Fibroblast of villous mesenchyme (primary cell): ENCODE results near the gene HDAC11. TPM values are rescaled to one million over a fixed set of nuclear protein-coding genes. Genes with fewer than 3 reads are reported as not detected.
"Not testable (repeated sequence)": the region's sequence is repeated elsewhere in the genome, so short reads cannot be mapped to it uniquely, and the experiment has no call there.

Experiments
- DNase-seq: peaks from one replicate; pipeline ENCODE4 v3.0.0-alpha.2; 2010; ENCODE audit warnings: low read depth
- H3K4me3 ChIP-seq: 2 replicates; pipeline ENCODE4 v1.5.1; 2011; ENCODE audit warnings: low read depth, mild to moderate bottlenecking, low read length
- CTCF ChIP-seq: IDR thresholded peaks from 2 replicates; pipeline ENCODE4 v1.5.1; 2012; ENCODE audit warnings: low read depth, mild to moderate bottlenecking, low read length; ENCODE audit not compliant: insufficient read depth
- total RNA-seq: library from RNA; depleted of rRNA; stranded (reverse); fragments of >200 nt; gene quantifications from 2 replicates; pipeline ENCODE4 v1.2.3, GENCODE V29; 2012

HDAC11 gene
- total RNA-seq, 1 donor = 9.5 TPM

- H3K4me3 ChIP-seq = peak overlapping the region; percentile 67
- TF ChIP-seq CTCF = no peak
- peak; percentile 14 for DNase-seq
These were observed 523 bp downstream of the HDAC11 start for GRCh38 chr3:13480340-13481318.

GRCh38 chr3:13482106-13482690 is 2.1 kb downstream of the HDAC11 start:
- no peak for DNase-seq
- TF ChIP-seq CTCF = no peak
- no peak overlapping the region for H3K4me3 ChIP-seq

DNA sequence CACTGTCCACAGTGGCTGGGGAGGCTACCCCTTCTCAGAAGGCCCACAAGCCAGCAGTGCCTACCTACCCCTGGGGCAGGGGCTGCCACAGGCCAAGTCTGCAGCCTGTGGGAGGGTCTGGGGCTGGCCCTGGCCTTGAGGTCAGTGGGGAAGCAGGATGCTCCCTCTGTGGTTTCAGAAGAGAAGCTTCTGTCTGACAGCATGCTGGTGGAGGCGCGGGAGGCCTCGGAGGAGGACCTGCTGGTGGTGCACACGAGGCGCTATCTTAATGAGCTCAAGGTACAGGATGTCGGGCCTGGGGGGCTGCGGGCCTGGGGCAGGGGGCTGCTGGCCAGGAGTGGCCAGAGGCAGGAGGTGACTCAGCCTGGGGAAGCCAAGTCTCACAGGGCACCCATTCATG is 3.2 kb downstream of the HDAC11 start:
- no peak overlapping the region for H3K4me3 ChIP-seq
- DNase-seq = no peak
- TF ChIP-seq CTCF = no peak

- DNase-seq = no peak
- no peak overlapping the region for H3K4me3 ChIP-seq
- TF ChIP-seq CTCF = no peak
These were observed 4.0 kb downstream of the HDAC11 start for GRCh38 chr3:13483988-13484695.

DNA sequence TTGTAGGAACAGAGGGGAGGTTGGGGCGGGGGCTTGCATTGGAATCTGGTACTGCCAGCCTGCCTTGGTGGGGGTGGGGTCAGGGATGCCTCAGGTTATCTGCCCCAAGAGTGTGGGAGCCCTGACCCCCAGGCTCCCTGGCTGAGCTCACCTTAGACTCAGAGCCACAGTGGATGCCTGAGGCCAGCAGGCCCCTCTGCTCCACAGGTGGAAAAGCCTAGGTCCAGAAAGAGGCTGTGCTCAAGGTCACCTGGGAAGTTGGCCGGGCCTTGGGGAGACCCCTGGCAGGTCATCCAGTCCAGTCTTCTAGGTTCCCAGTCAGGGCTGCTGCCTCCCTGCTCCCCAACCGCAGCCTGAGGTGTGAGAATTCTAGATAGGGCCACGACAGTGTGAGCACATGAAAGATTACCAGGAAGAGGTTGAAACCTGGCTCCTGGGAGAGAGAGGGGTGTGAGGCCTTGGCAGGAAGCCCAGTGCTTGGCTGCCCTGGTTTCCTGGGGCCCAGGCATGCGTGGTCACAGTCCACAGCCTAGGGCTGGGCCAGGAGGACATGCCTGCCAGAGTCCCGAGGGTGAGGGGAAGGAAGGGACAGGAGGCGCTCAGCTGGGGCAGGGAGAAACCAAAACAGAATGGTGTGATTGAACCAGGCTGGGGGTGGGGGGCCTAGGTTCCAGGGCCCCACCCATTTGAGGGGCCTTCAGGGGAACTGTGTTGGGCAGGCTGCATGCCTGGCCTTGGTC is 4.9 kb downstream of the HDAC11 start:
- DNase-seq = peak; percentile 64
- no peak overlapping the region for H3K4me3 ChIP-seq
- no peak for TF ChIP-seq CTCF

GRCh38 chr3:13485630-13486562 is 5.8 kb downstream of the HDAC11 start:
- H3K4me3 ChIP-seq = not testable (repeated sequence)
- peak; percentile 29 for DNase-seq
